Suprapubic skin (tissue), 4 donors: ENCODE results near the gene IRF7. TPM values are rescaled to one million over a fixed set of nuclear protein-coding genes. Genes with fewer than 3 reads are reported as not detected.

Experiments
- DNase-seq, 2 donors: peaks; one replicate each; pipeline ENCODE4 v3.0.0-alpha.2; 2019; ENCODE audit warnings: low spot score in 2 of 2
- H3K27ac ChIP-seq: fragments of 200-600 bp; sonication (generic); one replicate; pipeline ENCODE4 v1.5.1; 2019
- H3K27me3 ChIP-seq: fragments of 200-600 bp; sonication (generic); one replicate; pipeline ENCODE4 v1.5.1; 2019
- H3K36me3 ChIP-seq: fragments of 200-600 bp; sonication (generic); one replicate; pipeline ENCODE4 v1.5.1; 2019
- H3K4me1 ChIP-seq: fragments of 200-600 bp; sonication (generic); one replicate; pipeline ENCODE4 v1.5.1; 2019
- H3K4me3 ChIP-seq: fragments of 200-600 bp; sonication (generic); one replicate; pipeline ENCODE4 v1.5.1; 2019; ENCODE audit warnings: mild to moderate bottlenecking
- H3K9me3 ChIP-seq: fragments of 200-600 bp; sonication (generic); one replicate; pipeline ENCODE4 v1.5.1; 2019
- EP300 ChIP-seq: sonication (generic); formaldehyde crosslinking; IDR thresholded peaks from one replicate; pipeline ENCODE4 v1.6.1; 2017; ENCODE audit warnings: antibody characterized with exemption
- POLR2A ChIP-seq, 2 donors: fragments of 450-650 bp; IDR thresholded peaks; one replicate each; pipeline ENCODE4 v1.6.1; 2017; ENCODE audit warnings: antibody characterized with exemption in 2 of 2, mild to moderate bottlenecking in 2 of 2, moderate library complexity in 2 of 2
- POLR2AphosphoS5 ChIP-seq, 3 donors: sonication (generic); formaldehyde crosslinking; IDR thresholded peaks; one replicate each; pipeline ENCODE4 v1.6.1; 2017; ENCODE audit warnings: antibody characterized with exemption in 3 of 3
- WGBS: methylation state at CpG from one replicate; pipeline ENCODE4 v1.1.5; 2018; 5-methylcytosine and 5-hydroxymethylcytosine counted together
- total RNA-seq, 4 donors: library from RNA; depleted of rRNA; stranded (reverse); fragments of >200 nt; gene quantifications; one replicate each; pipeline ENCODE4 v1.1.0, GENCODE V29; 2016
- TF ChIP-seq, protein P1 (sequence below), 2 donors: fragments of 200-600 bp in 1 of 2; fragments of 450-650 bp in 1 of 2; sonication (generic) in 1 of 2; IDR thresholded peaks; one replicate each; pipeline ENCODE4 v1.5.1; 2016 to 2019; ENCODE audit warnings: antibody characterized with exemption in 2 of 2, mild to moderate bottlenecking in 1 of 2, moderate library complexity in 1 of 2

Gene IRF7
- total RNA-seq, 4 donors from 2014 or later, result 20.9 to 34.0 (median 26.6) TPM

DNA sequence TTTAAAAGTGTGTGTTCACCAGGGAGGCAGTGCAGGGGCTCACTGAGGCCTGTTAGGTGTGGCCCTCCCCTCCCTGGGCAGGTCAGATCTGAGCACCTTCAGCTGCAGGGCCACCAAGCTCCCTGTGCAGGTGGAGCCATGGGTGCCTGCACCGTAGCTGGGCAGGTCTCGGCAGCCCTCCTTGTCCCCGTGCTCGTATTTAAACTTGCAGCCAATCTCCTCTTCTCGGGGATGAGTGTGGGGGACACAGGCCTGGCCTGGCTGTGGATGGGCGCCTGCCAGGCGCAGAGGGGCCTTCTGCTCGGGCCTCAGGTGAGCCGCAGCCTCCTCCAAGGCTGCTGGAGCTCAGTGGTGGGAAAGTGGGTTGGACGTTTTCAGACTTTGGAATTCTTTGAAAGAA lies 20.4 kb downstream of the IRF7 start:
- 83% methylated on average over 1 of the region's 10 CpGs for WGBS
- Histone ChIP-seq H3K36me3 (peaks cover 97% of the 10 kb centered on the region), H3K27ac (no peak overlapping the region), H3K9me3 (no peaks in the 10 kb centered on the region), H3K4me1 (no peaks in the 10 kb centered on the region), H3K4me3 (no peak overlapping the region), H3K27me3 (no peaks in the 10 kb centered on the region)
- no peak for DNase-seq
- TF ChIP-seq, protein P1, sequence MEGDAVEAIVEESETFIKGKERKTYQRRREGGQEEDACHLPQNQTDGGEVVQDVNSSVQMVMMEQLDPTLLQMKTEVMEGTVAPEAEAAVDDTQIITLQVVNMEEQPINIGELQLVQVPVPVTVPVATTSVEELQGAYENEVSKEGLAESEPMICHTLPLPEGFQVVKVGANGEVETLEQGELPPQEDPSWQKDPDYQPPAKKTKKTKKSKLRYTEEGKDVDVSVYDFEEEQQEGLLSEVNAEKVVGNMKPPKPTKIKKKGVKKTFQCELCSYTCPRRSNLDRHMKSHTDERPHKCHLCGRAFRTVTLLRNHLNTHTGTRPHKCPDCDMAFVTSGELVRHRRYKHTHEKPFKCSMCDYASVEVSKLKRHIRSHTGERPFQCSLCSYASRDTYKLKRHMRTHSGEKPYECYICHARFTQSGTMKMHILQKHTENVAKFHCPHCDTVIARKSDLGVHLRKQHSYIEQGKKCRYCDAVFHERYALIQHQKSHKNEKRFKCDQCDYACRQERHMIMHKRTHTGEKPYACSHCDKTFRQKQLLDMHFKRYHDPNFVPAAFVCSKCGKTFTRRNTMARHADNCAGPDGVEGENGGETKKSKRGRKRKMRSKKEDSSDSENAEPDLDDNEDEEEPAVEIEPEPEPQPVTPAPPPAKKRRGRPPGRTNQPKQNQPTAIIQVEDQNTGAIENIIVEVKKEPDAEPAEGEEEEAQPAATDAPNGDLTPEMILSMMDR (IDR thresholded peaks at IDR 0.05), result no peak
- TF ChIP-seq EP300, result no peak

DNA sequence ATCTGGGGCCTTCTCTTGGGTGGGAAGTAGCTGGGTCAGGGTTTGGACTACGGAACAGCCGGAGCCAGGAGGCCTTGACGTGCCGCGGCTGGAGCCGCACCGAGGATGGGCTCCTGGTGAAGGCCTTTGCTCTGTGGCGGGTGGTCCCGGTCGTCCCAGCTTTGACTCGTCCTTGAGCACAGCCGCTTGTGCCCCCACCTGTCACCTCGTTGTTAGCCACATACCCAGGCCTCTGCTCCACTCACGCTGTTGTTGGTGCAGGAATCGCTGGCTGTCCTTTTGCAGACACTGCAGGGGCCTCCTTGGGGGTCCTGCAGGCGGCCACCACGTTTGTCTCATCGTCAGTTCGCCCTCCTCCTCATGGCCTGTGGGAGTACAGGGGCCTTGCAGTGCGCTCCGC lies 22.4 kb downstream of the IRF7 start:
- Histone ChIP-seq H3K36me3 (peaks cover 98% of the 10 kb centered on the region), H3K27me3 (no peaks in the 10 kb centered on the region), H3K4me1 (no peaks in the 10 kb centered on the region), H3K27ac (no peak overlapping the region), H3K4me3 (no peak overlapping the region), H3K9me3 (no peaks in the 10 kb centered on the region)
- TF ChIP-seq, protein P1 (IDR thresholded peaks at IDR 0.05), result no peak
- TF ChIP-seq EP300 (no peak), POLR2A (IDR thresholded peaks at IDR 0.05) (no peak), POLR2AphosphoS5 (IDR thresholded peaks at IDR 0.05) (no peak)
- 96% methylated on average over 21 of the region's 21 CpGs for WGBS
- no peak for DNase-seq

DNA sequence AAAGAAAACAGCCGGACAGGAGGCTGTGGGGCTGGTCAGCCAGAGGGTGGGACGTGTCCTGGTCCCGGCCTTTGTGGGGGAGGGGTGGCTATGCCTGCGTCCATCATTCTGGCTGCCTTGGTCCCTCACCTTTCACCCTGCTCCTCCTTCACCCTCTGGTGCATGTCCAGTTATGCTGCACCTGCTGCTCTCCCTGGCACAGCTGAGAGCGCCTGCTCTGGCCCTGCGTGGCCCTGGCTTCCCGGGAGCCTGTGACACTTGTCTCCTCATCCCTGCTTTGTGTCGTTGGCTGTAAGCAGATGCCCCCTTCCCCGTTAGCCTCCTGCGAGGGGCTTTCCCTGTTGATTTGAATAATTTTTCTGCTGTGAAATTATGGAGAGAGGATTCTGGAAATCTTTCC lies 22.8 kb downstream of the IRF7 start:
- 88% methylated on average over 10 of the region's 10 CpGs for WGBS
- Histone ChIP-seq H3K4me3 (no peak overlapping the region), H3K9me3 (no peaks in the 10 kb centered on the region), H3K4me1 (no peaks in the 10 kb centered on the region), H3K27me3 (no peaks in the 10 kb centered on the region), H3K27ac (no peak overlapping the region), H3K36me3 (peaks cover 98% of the 10 kb centered on the region)
- DNase-seq, result no peak
- TF ChIP-seq, protein P1 (IDR thresholded peaks at IDR 0.05), result no peak
- TF ChIP-seq POLR2A (IDR thresholded peaks at IDR 0.05), result no peak
- no peak for TF ChIP-seq POLR2AphosphoS5 (IDR thresholded peaks at IDR 0.05)
- no peak for TF ChIP-seq EP300

DNA sequence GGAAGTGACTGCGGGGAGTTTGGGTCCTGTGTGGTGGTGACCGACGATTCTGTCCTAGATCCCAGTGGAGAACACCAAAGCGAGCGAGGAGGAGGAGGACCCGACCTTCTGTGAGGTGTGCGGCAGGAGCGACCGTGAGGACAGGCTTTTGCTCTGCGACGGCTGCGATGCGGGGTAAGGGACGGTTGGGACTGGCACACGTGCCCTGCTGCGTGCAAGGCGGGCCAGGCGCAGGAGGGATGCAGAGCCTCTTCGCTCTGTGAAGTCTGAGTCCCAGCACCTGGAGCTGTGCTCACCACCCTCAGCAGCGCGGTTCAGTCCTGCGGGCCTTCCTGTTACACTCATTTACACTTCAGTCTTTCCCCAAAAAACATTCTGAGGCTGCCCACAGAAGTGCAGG lies 23.2 kb downstream of the IRF7 start:
- no peak overlapping the region for H3K27ac ChIP-seq
- no peaks in the 10 kb centered on the region for H3K4me1 ChIP-seq
- H3K4me3 ChIP-seq, result no peak overlapping the region
- no peaks in the 10 kb centered on the region for H3K27me3 ChIP-seq
- WGBS, result 97% methylated on average over 22 of the region's 22 CpGs
- H3K9me3 ChIP-seq, result no peaks in the 10 kb centered on the region
- no peak for DNase-seq
- no peak for TF ChIP-seq EP300
- TF ChIP-seq, protein P1 (IDR thresholded peaks at IDR 0.05), result no peak
- H3K36me3 ChIP-seq, result peaks cover 98% of the 10 kb centered on the region

DNA sequence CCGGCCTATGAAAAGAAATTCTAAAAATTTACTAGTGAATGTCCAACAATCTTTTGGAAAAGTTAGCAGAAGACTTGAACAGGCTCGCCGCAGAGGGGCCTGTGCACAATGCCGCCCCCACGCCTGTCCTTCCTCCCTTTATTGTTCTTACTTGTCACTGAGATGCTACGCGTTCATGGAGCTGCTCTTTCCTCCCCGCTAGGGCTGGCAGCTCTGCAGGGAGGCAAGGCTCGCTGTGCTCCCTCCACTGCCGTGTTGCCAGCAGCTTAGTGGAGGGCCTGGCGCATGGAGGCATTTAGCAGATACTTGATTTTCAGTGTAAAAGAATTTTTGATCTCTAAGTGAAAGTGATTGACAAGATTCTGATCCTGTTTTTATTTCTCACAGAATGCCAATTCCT lies 24.8 kb downstream of the IRF7 start:
- Histone ChIP-seq H3K4me3 (no peak overlapping the region), H3K4me1 (no peaks in the 10 kb centered on the region), H3K27ac (no peak overlapping the region), H3K27me3 (no peaks in the 10 kb centered on the region), H3K9me3 (no peaks in the 10 kb centered on the region), H3K36me3 (peaks cover 98% of the 10 kb centered on the region)
- TF ChIP-seq, protein P1 (IDR thresholded peaks at IDR 0.05), result no peak
- TF ChIP-seq POLR2A (IDR thresholded peaks at IDR 0.05), result no peak
- DNase-seq, result no peak
- WGBS, result 76% methylated on average over 11 of the region's 11 CpGs
